Tibial artery (tissue), 4 donors: ENCODE data around the gene RIN3.

Source experiments
- DNase-seq, 2 donors: peaks; one replicate each; pipeline ENCODE4 v3.0.0-alpha.2; 2019
- H3K27ac ChIP-seq, 2 donors: fragments of 200-600 bp; sonication (generic) in 1 of 2; 1 replicate in 1 of 2; 2 replicates in 1 of 2; pipeline ENCODE4 v1.5.1; 2018 to 2019; ENCODE audit warnings: mild to moderate bottlenecking in 1 of 2
- H3K27me3 ChIP-seq, 2 donors: fragments of 200-600 bp; sonication (generic) in 1 of 2; one replicate each; pipeline versions ENCODE4 v1.5.1 to v1.6.0; 2016 to 2019
- H3K36me3 ChIP-seq, 3 donors: fragments of 200-600 bp; sonication (generic) in 2 of 3; one replicate each; pipeline ENCODE4 v1.5.1; 2016 to 2019; ENCODE audit warnings: mild to moderate bottlenecking in 2 of 3
- H3K4me1 ChIP-seq, 4 donors: fragments of 200-600 bp; sonication (generic) in 2 of 4; 1 replicate in 3 of 4; 2 replicates in 1 of 4; pipeline ENCODE4 v1.5.1; 2016 to 2019
- H3K4me3 ChIP-seq, 2 donors: fragments of 200-600 bp; sonication (generic) in 1 of 2; 1 replicate in 1 of 2; 2 replicates in 1 of 2; pipeline ENCODE4 v1.5.1; 2018 to 2019; ENCODE audit warnings: mild to moderate bottlenecking in 2 of 2
- H3K9me3 ChIP-seq, 3 donors: fragments of 200-600 bp; sonication (generic) in 1 of 3; one replicate each; pipeline ENCODE4 v1.5.1; 2016 to 2019
- intact Hi-C: fragments of 100-400 bp; cut with DNase I; formaldehyde crosslinking; loops from one replicate; pipeline ENCODE4 v1.15.0; 2023; ENCODE audit warnings: low total_unique reads
- TF ChIP-seq, protein P1 (sequence below), 2 experiments: fragments of 200-600 bp in 1 of 2; fragments of 450-650 bp in 1 of 2; IDR thresholded peaks; one replicate each; pipeline ENCODE4 v1.5.1; 2017 to 2019; ENCODE audit warnings: antibody characterized with exemption in 2 of 2, mild to moderate bottlenecking in 1 of 2, moderate library complexity in 1 of 2

RIN3 gene

DNA sequence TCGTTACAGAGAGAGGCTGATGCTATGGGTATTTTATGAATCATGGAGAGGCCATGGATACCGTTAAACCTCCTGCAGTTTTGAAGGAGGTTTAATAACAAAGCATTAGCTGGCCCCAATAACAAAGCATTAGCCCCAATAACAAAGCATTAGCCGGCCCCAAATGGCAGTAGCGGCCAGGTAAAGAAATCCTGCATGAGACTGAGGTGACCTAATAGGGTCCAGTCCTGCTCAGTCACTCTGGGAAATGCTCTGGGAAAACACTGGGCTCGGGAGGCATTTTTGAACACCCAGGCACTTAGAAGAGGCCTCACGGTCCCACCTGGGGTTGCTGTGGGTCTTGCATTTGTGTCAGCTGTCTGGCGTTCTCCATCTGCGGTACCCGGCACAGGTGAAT, 776 bp upstream of the RIN3 start:
- intact Hi-C loops, result loop anchor here (10.0 kb wide), 1 partner anchor 92 kb away; no protein-coding TSS in a partner anchor
- peak overlapping the region; percentile 72 to 82 for H3K27ac ChIP-seq
- H3K27me3 ChIP-seq, result no peaks in the 10 kb centered on the region
- no peak for DNase-seq
- TF ChIP-seq, protein P1, sequence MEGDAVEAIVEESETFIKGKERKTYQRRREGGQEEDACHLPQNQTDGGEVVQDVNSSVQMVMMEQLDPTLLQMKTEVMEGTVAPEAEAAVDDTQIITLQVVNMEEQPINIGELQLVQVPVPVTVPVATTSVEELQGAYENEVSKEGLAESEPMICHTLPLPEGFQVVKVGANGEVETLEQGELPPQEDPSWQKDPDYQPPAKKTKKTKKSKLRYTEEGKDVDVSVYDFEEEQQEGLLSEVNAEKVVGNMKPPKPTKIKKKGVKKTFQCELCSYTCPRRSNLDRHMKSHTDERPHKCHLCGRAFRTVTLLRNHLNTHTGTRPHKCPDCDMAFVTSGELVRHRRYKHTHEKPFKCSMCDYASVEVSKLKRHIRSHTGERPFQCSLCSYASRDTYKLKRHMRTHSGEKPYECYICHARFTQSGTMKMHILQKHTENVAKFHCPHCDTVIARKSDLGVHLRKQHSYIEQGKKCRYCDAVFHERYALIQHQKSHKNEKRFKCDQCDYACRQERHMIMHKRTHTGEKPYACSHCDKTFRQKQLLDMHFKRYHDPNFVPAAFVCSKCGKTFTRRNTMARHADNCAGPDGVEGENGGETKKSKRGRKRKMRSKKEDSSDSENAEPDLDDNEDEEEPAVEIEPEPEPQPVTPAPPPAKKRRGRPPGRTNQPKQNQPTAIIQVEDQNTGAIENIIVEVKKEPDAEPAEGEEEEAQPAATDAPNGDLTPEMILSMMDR (IDR thresholded peaks at IDR 0.05), result no peak
- H3K9me3 ChIP-seq, result no peaks in the 10 kb centered on the region
- peaks cover 0 to 35% (median 20%) of the 10 kb centered on the region in 4 donors for H3K4me1 ChIP-seq
- no peaks in the 10 kb centered on the region for H3K36me3 ChIP-seq
- peak overlapping the region; percentile 67 to 75 for H3K4me3 ChIP-seq

DNA sequence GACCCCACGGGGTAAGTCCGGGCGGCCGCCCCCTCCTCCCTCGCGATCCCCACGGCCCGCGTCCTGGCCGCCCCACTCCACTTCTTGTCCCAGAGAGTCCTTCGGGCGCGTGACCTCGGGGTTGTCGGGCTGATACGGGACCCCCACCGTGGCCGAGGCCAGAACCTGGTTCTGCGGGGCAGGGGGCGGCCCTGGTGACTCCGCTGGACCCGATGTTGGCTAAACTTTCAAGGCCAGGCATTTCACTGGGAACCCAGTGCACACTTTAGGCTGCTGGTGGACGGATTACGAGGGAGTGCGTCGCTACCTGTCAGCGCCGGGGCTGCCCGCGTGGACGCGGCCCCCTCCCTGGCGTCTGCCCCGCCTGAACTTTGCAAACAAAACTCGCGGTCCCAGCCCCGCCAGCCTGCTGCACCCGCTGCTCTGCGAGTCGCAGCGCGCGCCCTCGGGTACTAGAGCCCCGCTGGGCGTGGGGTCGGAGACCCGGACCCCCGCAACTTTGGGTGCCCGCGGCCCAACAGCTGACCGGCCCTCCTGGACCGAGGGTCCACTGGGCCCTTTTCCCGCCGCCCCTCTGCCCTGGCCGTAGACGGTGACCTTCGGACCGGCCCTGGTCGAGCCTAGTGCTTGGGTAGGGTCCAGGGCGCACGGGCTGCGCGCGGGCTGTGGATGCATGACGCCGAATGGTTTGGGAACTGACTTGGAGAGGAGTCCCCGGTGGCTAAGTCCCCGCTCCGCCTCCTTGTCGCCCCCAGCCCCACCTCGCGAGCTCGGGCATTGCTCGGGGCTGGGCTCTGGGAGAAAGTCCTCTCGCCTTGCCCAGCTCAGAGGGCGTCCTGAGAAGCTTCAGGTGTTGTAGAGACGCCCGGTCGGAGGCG, 624 bp downstream of the RIN3 start:
- no peak for DNase-seq
- intact Hi-C loops, result loop anchor here (10.0 kb wide), 1 partner anchor 91 kb away; no protein-coding TSS in a partner anchor
- Histone ChIP-seq H3K27me3 (no peaks in the 10 kb centered on the region), H3K27ac (peak overlapping the region; percentile 72 to 82), H3K9me3 (no peaks in the 10 kb centered on the region), H3K4me3 (peak overlapping the region; percentile 67 to 75), H3K36me3 (no peaks in the 10 kb centered on the region), H3K4me1 (peaks cover 0 to 35% (median 20%) of the 10 kb centered on the region in 4 donors)
- TF ChIP-seq, protein P1 (IDR thresholded peaks at IDR 0.05), result no peak

DNA sequence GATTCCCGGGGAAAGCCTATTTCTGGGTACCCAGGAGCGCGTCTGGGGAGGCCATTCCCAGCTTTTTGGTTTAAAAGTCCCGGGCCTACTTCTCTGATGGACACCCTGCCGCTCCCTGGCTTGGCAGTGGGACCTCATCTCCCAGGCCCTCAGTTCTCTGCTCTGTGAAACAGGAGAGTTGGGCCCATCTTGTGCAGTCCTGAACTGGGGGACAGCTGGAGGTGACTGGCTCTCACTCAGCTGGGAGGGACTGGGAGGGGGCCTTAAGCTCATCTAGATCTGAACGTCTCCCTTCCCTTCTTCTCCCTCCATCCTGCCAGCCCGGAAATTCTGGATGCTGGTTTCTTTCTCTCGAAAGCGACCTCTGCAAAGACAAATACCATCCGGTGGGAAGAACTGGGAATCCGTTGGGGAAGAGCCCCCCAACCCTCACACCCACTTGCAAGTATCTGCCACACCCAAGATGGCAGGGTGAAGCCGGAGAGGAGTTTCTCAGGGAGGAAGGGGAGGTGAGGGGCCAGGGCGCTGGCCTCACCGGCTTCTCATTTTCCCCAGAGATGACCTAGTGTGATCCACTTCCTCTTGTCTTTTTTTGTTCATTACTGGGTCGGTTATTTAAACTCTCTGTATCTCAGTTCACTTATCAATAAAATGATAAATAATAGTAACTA, 1.4 kb downstream of the RIN3 start:
- H3K27ac ChIP-seq, result peak overlapping the region; percentile 72 to 82
- intact Hi-C loops, result loop anchor here (10.0 kb wide), 1 partner anchor 90 kb away; no protein-coding TSS in a partner anchor
- H3K4me3 ChIP-seq, result peak overlapping the region; percentile 67 to 75

DNA sequence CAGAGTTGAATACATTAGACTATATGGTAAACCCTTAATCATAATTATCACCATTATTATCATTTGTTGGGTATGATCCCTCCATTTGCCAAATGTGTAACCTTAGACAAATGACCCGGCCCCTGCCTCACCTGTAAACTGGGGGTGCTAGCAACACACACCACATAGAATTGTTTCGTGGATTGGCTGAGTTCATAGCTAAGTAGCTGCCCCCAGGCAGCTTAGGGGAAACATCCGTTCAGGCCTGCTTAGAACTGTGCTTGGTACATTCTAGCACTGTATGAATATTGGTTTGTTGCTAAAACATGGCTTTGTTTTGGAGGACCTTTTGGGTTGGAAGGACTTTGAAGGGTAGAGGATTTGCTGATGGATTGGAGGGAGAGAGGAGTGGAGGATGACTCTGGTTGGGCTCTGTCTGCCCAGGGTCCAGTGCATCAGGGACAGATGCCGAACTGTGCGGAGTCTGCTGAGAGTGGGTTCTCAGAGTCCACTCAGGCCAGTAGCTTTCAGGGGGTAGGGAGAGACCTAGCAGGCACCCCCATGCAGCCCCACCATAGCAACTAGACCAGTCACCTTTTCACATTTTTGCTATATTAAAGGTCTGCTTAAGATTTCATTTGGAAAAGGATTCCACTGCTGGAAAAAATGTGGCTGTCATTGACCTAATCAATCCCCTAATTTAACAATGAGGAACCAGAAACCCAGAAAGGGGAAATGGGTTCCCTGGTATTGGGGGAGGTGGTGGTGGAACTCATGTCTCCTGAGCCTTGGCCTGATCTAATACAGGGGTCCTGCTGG, 2.2 kb downstream of the RIN3 start:
- TF ChIP-seq, protein P1 (IDR thresholded peaks at IDR 0.05), result no peak
- Histone ChIP-seq H3K4me3 (no peak overlapping the region), H3K36me3 (no peaks in the 10 kb centered on the region), H3K9me3 (no peaks in the 10 kb centered on the region), H3K27ac (no peak overlapping the region), H3K4me1 (peaks cover 0 to 35% (median 20%) of the 10 kb centered on the region in 4 donors), H3K27me3 (no peaks in the 10 kb centered on the region)
- intact Hi-C loops, result loop anchor here (10.0 kb wide), 1 partner anchor 89 kb away; no protein-coding TSS in a partner anchor
- no peak for DNase-seq

More for the DNA sequence above, 1.4 kb downstream of the RIN3 start:
- no peaks in the 10 kb centered on the region for H3K36me3 ChIP-seq
- DNase-seq, result no peak
- peaks cover 0 to 35% (median 20%) of the 10 kb centered on the region in 4 donors for H3K4me1 ChIP-seq
- H3K27me3 ChIP-seq, result no peaks in the 10 kb centered on the region
- H3K9me3 ChIP-seq, result no peaks in the 10 kb centered on the region
- TF ChIP-seq, protein P1 (IDR thresholded peaks at IDR 0.05), result no peak

DNA sequence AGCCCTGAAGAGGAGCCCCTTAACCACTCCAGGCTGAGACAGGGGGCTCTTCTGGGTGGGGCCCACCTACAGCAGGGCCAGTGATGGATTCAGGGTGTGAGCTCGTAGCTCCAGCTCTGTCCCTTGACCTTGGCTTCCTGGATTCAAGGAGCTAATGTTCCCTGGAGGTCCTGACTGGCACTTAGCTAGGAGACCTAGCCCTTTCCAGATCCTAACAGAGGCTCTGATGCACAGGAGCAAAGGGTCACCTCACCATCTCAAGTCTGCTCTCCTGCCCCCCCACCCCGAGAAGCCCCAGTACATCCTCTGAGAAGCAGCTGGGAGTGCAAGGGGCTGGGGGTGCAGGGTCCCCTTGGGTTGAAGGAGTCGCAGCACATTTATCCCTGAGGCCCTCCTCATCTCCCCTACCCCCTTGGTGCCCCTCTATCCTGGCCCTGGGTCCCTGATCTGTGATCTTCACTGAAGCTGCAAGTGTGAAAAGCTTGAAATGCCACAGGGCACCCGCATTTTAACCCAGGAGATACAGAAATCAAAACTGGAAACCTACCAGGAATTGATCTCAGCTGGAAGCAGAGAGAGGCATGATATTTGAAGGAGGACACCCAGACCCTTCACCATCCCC, 2.9 kb downstream of the RIN3 start:
- Histone ChIP-seq H3K9me3 (no peaks in the 10 kb centered on the region), H3K27ac (no peak overlapping the region), H3K36me3 (no peaks in the 10 kb centered on the region), H3K4me3 (no peak overlapping the region), H3K27me3 (no peaks in the 10 kb centered on the region), H3K4me1 (peaks cover 0 to 32% (median 19%) of the 10 kb centered on the region in 4 donors)
- intact Hi-C loops, result loop anchor here (10.0 kb wide), 1 partner anchor 88 kb away; no protein-coding TSS in a partner anchor
- no peak for DNase-seq
- TF ChIP-seq, protein P1 (IDR thresholded peaks at IDR 0.05), result no peak
